Mammary epithelial cell (primary cell): Measurements from ENCODE around the gene CLCNKA.

ENCODE experiments used
- CTCF ChIP-seq, 2 donors: IDR thresholded peaks in 1 of 2; conservative IDR thresholded peaks in 1 of 2; 2 replicates each; pipeline ENCODE4 v1.5.1; 2011 to 2012; ENCODE audit warnings: inconsistent platforms in 2 of 2, low read length in 2 of 2, mild to moderate bottlenecking in 2 of 2, control low read depth in 1 of 2, low read depth in 1 of 2; ENCODE audit not compliant: insufficient read depth in 1 of 2; ENCODE audit errors: extremely low read depth in 1 of 2
- EZH2 ChIP-seq: IDR thresholded peaks from 2 replicates; pipeline ENCODE4 v1.6.1; 2012; ENCODE audit warnings: low read length, inconsistent platforms, borderline replicate concordance

GRCh38 chr1:15997637-15998280 is 24.1 kb upstream of the CLCNKA start:
- TF ChIP-seq CTCF (conservative IDR thresholded peaks at IDR 0.05 in 1 of 2, IDR thresholded peaks at IDR 0.05 in 1 of 2; ENCODE audit: extremely low read depth in 1 of 2, insufficient read depth in 1 of 2, low read depth in 1 of 2, low read length in 2 of 2), result no peak
- TF ChIP-seq EZH2, result no peak
